Activated naive CD4-positive, alpha-beta T cell treated with anti-CD3 and anti-CD28 coated beads, Interleukin-2, amount 50 U/mL, for 24 hours (primary cell): ENCODE data around the gene PCSK4.
"Not testable (repeated sequence)": the region's sequence is repeated elsewhere in the genome, so short reads cannot be mapped to it uniquely, and the experiment has no call there.

ENCODE experiments used
- H3K27ac Mint-ChIP-seq: one replicate; pipeline ENCODE4 v1.8.0; 2021; ENCODE audit warnings: mild to moderate bottlenecking, mixed read lengths
- H3K27me3 Mint-ChIP-seq: one replicate; pipeline ENCODE4 v1.8.0; 2021; ENCODE audit warnings: mixed read lengths
- H3K36me3 Mint-ChIP-seq: one replicate; pipeline ENCODE4 v1.8.0; 2021; ENCODE audit warnings: mixed read lengths
- H3K4me1 Mint-ChIP-seq: one replicate; pipeline ENCODE4 v1.8.0; 2021; ENCODE audit warnings: mixed read lengths
- H3K4me3 Mint-ChIP-seq: one replicate; pipeline ENCODE4 v1.8.0; 2021; ENCODE audit warnings: mild to moderate bottlenecking, mixed read lengths
- H3K9me3 Mint-ChIP-seq: one replicate; pipeline ENCODE4 v1.8.0; 2021; ENCODE audit warnings: mixed read lengths

PCSK4 gene

DNA sequence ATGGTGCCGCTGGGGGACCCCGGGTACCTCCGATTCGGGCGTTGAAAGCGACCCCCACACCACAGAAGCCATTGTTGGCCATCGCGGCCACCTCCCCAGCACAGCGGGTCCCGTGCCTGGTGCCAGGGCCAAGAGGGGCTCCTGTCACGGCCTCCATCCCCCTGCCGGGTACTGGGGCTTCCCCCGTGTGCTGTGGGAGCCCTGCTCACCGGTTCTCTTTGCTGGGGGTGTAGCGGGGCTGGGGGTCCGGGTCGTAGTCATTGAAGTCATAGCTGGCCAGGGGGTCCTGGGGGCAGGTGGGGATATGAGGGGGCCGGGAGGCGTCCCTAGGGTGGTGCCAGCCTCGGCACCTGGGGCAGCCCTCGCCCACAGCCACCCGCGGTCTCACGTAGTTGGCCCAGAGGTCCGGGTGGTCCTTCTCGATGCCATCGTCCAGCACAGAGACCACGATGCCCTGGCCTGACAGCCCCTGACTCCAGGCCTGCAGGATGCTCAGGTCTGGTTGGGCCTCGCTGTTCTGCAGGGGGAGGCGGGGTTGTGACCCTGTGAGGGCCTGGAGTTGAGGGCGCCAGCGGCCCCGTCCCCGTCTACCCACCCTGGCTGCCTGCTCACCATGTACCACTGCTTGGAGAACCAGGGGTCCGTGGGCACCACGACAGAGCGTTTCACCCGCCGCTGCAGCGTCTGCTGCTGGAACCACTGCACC lies 2.4 kb downstream of the PCSK4 start:
- no peak overlapping the region for H3K27ac Mint-ChIP-seq
- H3K4me1 Mint-ChIP-seq: peaks cover 16% of the 10 kb centered on the region
- H3K36me3 Mint-ChIP-seq: no peaks in the 10 kb centered on the region
- no peak overlapping the region for H3K4me3 Mint-ChIP-seq
- no peaks in the 10 kb centered on the region for H3K27me3 Mint-ChIP-seq
- H3K9me3 Mint-ChIP-seq: no peaks in the 10 kb centered on the region

DNA sequence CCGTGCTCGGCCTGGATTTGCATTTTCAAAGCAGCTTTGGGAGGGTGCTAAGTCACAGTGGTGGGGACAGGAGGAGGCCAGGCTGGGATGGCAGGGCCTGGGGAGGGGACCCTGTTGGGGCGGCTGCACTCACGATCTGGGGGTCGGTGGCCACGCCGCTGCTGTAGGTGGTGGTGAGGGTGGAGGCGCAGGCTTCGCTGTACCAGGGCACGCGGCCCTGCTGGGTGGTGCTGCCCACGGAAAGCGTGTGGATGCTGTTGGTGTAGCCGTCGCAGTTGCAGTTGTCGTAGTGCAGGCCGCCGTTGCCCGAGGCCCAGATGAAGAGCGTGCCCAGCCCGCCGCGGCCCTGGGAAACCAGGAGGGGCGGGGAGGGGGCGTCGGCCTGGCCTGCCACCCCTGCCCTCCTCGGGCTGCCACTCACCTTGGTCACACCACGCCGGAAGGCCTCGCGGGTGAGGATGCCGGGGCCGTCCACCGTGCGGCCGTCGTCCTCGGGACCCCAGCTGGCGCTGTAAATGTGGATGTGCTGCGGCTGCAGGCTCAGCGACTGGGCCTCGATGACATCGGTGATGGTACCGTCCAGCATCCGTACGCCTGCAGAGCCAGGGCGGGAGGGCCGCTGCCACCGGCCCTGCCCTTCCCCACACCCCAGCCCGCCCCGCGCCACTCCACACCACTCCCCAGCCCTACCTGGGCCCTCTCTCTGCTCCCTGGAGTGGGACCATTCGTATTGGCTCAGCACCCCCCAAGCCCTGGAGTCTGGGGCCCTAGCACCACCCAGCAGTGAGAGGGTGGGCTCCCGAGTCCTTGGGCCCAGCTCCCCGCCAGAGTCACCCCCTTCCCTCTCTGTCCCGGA lies 3.2 kb downstream of the PCSK4 start:
- H3K4me1 Mint-ChIP-seq: peaks cover 14% of the 10 kb centered on the region
- no peaks in the 10 kb centered on the region for H3K9me3 Mint-ChIP-seq
- H3K36me3 Mint-ChIP-seq: no peaks in the 10 kb centered on the region
- H3K27me3 Mint-ChIP-seq: no peaks in the 10 kb centered on the region
- no peak overlapping the region for H3K27ac Mint-ChIP-seq
- no peak overlapping the region for H3K4me3 Mint-ChIP-seq

DNA sequence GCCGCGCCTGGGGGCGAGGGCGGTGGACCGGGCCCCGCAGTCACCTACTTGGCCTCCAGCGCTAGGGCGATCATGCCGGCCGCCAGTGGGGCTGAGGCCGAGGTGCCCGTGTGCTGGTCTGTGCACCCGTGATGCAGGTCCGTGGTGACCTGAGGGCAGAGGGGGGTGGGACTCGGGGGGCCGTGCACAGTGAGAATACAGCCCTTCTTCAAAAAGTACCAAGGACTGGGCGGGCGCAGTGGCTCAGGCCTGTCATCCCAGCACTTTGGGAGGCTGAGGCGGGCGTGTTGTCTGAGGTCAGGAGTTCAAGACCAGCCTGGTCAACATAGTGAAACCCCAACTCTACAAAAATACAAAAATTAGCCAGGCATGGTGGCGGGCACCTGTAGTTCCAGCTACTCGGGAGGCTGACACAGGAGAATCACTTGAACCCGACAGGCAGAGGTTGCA lies 6.1 kb downstream of the PCSK4 start:
- H3K27me3 Mint-ChIP-seq: no peaks in the 10 kb centered on the region
- H3K27ac Mint-ChIP-seq: no peak overlapping the region
- no peaks in the 10 kb centered on the region for H3K9me3 Mint-ChIP-seq
- H3K4me1 Mint-ChIP-seq: peaks cover 7% of the 10 kb centered on the region
- peaks cover under 1% of the 10 kb centered on the region for H3K36me3 Mint-ChIP-seq
- H3K4me3 Mint-ChIP-seq: no peak overlapping the region

DNA sequence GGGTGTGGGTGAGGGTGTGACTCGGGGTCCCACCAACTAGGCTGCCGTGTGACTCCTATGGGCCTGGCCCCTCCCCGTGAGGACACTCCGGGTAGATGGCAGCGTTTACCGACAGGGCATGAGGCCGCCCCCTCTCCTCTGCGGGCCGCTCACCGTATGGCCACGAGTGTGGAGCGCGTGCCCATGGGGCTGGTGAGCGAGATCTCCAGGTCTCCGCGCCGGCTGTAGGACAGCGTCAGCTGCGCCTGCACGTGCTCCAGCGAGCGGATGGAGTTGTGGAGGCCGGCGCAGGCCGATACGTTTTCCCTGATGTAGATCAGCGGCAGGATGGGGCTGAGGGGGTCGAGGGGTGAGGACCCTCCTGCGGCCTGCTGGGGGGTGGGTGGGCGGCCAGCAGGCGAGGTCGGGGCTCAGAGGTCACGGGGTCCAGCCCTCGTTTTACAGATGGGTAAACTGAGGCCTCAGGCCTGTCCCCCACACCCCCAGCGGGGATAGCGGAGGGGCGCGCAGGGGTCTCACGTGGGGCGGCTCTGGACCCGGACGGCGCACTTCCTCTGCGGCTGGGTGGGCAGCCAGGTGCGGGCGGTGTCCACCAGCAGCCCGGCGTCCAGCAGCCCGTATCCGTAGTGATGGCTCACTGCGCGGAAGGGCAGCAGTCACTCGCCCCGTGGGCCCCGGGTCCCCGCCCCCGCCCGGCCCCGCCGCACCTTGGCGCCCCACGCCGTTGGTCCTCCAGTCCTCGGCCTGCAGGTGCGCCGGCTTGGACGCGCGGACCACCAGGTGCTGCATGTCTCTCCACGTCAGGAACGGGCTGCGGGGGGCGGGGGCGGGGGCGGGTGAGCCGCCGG lies 6.8 kb downstream of the PCSK4 start:
- Mint-ChIP-seq H3K27me3 (no peaks in the 10 kb centered on the region), H3K36me3 (peaks cover 2% of the 10 kb centered on the region), H3K27ac (no peak overlapping the region), H3K4me1 (peaks cover 9% of the 10 kb centered on the region), H3K4me3 (no peak overlapping the region), H3K9me3 (no peaks in the 10 kb centered on the region)

DNA sequence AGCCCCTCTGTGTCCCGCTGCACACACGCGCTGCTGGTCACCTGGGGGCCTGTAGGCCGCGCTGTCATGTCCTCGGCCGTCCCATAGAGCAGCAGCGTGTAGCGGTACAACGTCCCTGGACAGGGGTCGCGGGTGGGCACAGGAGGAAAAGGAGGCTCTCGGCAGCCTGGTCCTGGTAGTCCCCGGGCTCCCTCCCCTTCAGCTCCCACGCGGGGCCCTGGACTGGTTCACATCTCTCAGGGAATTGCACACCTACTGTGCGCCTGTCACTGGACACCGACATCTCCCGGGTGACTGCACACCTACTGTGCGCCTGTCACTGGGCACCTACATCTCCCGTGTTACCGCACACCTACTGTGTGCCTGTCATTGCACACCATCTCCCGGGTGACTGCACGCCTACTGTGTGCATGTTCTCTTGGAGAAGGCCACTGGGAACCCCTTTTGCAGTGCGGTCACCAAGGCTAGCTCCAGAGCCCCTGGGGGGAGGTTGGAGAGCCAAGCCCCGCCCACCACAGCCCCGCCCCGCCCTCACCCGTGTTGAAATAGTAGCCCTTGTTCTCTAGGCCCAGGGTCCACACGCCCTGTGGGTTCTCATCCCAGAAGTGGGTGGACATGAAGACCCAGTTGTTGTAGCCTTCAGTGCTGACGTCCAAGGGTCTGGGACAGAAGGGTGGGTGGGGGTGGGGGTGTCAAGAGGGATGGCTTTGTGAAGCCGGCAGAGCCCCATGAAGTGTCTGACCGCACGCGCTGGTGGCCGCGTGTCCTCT lies 7.6 kb downstream of the PCSK4 start:
- no peaks in the 10 kb centered on the region for H3K27me3 Mint-ChIP-seq
- H3K36me3 Mint-ChIP-seq: peaks cover 2% of the 10 kb centered on the region
- no peak overlapping the region for H3K4me3 Mint-ChIP-seq
- peaks cover 10% of the 10 kb centered on the region for H3K4me1 Mint-ChIP-seq
- H3K9me3 Mint-ChIP-seq: no peaks in the 10 kb centered on the region
- H3K27ac Mint-ChIP-seq: no peak overlapping the region

DNA sequence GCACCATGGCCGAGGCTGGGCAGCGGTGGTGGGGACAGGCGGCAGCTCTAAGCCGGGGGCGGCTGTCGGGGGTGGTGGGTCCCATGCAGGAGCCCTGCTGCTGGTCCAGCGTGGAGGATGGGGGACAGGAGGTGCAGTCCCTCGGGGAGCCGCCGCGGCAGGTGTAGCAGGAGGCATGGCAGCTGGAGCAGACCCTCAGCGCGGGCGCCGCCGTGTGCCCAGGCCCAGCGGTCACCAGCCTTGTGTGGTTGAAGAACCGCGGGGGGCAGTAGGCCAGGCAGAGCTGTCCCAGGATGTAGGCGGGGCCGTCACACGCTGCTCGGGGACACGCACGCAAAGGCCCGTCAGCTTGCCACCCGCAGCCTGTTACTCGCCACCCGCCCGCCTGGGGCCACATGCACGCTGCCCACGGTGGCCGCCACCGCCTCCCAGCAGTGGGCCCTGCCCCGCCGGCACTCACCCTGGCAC lies 8.2 kb downstream of the PCSK4 start:
- Mint-ChIP-seq H3K9me3 (no peaks in the 10 kb centered on the region), H3K36me3 (peaks cover 2% of the 10 kb centered on the region), H3K4me1 (peaks cover 16% of the 10 kb centered on the region), H3K27me3 (no peaks in the 10 kb centered on the region), H3K27ac (no peak overlapping the region), H3K4me3 (no peak overlapping the region)

DNA sequence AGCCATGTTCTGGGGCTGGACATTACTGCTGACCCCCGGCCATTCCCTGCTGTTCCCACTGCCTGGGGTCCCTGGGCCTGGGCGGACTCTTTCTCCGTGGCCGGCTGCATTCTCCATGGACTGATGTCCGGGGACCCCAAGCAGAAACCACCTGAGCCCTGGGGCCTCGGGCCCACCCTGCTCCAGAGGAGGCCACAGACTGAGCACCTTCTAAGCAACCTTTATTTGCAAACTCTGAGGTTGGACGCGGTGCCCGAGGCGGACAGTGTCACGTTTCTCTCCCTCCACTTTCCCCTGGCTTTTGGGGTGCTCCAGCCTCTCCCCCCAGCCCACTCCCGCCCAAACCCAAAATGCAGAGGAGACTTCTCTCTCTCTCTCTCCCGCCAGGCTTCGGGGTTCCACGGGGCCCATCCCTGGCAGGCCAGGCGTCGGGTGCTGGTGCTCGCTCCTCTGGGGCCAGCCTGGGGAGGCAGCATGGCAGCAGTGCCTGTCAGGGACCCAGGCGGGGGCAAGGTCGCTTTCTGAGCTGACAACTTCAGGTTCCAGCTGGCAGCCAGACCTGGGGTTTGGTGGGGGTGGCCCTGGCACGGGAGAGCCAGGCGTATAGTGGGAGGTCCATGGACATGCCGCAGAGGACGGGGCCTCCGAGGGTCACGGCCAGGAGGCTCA lies 8.8 kb downstream of the PCSK4 start:
- no peak overlapping the region for H3K4me3 Mint-ChIP-seq
- H3K27ac Mint-ChIP-seq: peak overlapping the region; percentile 68

DNA sequence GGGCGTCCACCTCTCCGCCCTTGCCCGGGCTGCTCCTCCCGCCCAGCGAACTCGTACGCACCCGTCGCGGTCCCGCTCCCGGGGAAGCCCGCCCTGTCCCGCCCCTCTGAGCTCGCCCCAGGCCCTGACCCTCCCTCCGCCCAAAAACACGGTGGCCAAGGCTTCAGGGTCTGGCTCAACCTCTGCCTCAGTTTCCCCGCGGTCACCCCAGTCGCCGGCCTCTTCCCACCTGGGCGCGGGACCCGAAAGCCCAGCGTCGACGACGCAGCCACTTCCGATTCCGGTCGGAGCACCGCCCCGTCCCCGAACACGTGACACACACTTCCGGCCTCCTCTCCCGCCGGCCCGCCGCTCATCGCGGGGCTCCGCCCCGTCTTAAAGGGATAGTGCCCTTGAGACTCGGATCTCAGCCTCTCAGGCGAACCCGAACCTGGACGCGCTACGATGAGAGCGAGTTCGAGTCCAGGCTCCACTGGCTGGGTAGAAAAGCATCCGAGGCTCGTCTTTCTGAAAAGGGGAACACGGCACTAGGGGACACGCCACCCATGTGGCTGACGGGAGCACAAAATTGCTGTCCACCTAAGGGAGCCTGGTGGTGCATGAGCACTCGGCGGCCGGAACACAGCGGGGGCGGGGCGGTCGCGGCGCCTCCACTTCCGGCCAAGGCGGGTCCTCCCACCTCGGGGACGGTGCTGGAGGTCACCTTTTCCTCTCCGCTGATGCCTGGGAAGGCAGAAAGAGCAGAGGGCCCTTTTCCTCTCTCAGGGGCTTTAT lies 11.0 kb downstream of the PCSK4 start, which contains the start of gene C19orf25:
Gene C19orf25, minus strand, starts transcription at position 282 of the 774 bp plus-strand sequence. CDS start 312 bp downstream, outside the sequence.
- H3K4me3 Mint-ChIP-seq: peak within 1 kb of the TSS; percentile 99
- H3K4me1 Mint-ChIP-seq: peaks cover 17% of the 10 kb centered on the region
- no peaks in the 10 kb centered on the region for H3K27me3 Mint-ChIP-seq
- peaks cover 2% of the 10 kb centered on the region for H3K36me3 Mint-ChIP-seq
- no peaks in the 10 kb centered on the region for H3K9me3 Mint-ChIP-seq
- H3K27ac Mint-ChIP-seq: peak within 1 kb of the TSS; percentile 99

More for the DNA sequence above, 8.8 kb downstream of the PCSK4 start:
- peaks cover 2% of the 10 kb centered on the region for H3K36me3 Mint-ChIP-seq
- H3K4me1 Mint-ChIP-seq: peaks cover 17% of the 10 kb centered on the region
- no peaks in the 10 kb centered on the region for H3K27me3 Mint-ChIP-seq
- no peaks in the 10 kb centered on the region for H3K9me3 Mint-ChIP-seq

DNA sequence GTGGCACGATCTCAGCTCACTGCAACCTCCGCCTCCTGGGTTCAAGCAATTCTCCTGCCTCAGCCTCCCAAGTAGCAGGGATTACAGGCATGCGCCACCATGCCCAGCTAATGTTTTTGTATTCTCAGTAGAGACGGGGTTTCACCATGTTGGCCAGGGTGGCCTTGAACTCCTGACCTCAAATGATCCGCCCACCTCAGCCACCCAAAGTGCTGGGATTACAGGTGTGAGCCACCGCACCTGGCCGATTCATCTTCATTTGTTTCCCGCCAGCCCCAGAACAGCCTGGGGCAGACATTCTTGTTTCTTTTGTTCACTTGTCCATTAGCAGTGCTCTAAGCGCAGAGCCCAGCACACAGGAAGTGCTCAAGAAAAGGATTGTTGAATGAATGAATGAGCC lies 13.1 kb downstream of the PCSK4 start:
- H3K36me3 Mint-ChIP-seq, H3K27me3 Mint-ChIP-seq, H3K27ac Mint-ChIP-seq, H3K9me3 Mint-ChIP-seq: not testable (repeated sequence)
- peaks cover 24% of the 10 kb centered on the region for H3K4me1 Mint-ChIP-seq
- H3K4me3 Mint-ChIP-seq: peak overlapping the region; percentile 48

DNA sequence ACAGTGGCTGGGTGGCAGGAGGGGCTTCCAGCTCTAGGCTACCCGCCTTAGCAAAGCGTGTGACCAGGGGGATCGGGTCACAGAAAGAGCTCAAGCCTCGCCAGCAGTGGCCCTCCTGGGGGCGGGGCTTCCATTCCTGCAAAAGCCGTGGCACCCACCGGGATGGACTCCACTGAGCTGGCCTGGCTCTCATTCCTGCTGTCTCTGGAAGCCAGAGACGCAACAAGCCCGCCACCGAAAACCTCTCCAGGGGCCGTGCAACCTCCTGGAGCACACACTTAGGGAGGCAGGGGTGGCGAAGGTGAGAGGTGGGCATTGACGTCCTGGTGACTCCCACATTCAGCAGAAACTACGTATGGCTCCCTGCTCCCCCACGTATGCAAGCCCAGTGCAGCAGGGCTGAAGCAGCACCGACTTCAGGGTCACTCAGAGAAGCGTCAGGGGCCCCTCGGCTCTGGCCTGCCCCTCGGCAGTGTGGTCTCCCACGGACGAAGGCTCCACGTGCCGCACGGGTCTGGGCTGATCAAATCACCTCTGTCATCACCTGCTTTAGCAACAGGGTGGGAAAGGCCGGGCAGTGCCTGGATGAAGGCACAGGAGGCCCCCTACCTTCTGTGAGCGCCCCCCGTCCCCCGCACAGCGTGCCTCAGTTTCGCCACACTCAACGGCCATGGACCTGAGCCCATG lies 14.3 kb downstream of the PCSK4 start:
- no peak overlapping the region for H3K4me3 Mint-ChIP-seq
- H3K27ac Mint-ChIP-seq: no peak overlapping the region
- peaks cover 27% of the 10 kb centered on the region for H3K4me1 Mint-ChIP-seq
- H3K36me3 Mint-ChIP-seq: peaks cover 2% of the 10 kb centered on the region
- H3K9me3 Mint-ChIP-seq: no peaks in the 10 kb centered on the region
- no peaks in the 10 kb centered on the region for H3K27me3 Mint-ChIP-seq

DNA sequence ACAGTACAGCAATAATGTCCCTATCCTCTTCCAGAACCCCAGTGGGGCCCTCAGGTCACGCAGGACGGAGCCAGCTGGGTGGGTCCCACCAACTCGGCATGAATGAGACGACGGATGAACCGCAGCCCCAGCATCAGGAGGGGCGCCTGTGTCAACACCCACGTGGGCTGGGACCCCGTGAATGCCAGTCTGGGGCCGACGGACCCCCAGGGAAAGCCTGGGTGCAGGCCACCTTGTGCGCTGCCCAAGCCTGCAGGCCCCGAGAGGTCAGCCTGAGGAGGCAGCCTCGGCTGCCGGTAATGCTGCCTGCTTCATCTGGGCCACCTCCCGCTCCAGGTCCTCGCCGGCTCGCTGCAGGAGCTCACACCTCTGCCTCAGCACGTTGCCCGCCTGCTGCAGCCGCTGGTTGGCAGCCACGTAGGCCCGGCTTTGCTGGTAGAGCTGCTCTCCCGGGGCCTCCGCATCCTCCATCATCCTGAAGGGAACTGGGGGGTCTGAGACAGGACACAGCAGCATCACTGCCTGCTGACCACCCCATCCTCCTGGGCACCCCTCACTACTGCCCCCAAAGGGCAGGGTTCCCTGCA lies 15.3 kb downstream of the PCSK4 start:
- Mint-ChIP-seq H3K4me3 (no peak overlapping the region), H3K36me3 (peaks cover 2% of the 10 kb centered on the region), H3K9me3 (no peaks in the 10 kb centered on the region), H3K27ac (no peak overlapping the region), H3K4me1 (peaks cover 23% of the 10 kb centered on the region), H3K27me3 (no peaks in the 10 kb centered on the region)

DNA sequence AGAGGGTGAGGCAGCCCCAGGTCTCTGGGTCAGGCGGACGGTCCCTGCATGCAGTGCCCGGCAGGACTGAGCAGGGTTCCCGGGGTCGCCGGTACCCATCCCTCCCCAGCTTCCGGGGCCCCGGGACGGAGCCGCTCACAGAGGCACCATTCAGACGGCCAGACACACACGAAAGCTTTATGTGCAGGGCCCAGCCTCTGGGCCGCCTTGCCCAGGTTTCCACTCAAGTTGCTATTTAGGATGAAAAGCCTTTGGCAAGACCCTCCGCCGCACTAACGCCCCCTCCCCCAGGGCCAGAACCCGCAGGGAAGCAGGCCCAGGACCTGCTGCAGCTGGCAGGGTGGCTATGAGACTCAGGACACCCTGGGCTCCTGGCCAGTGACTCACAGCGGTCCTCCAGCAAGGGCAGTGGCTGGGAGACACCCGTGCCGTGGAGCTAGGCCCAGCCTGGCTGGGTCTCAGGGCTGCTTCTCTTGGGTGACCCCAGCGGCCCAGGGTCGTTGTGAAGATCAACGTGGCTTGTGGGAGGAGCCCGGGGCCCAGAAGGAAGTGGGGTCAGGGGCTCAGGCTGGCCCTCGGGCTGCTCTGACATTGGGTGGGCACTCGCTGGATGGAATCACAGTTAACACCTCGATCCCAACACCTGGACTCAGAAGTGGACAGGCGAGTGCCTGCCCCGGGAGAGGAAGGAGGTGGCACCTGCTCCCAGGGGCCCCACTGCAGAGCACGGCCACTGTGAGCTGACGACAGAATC lies 16.0 kb downstream of the PCSK4 start:
- Mint-ChIP-seq H3K27ac (no peak overlapping the region), H3K4me3 (no peak overlapping the region), H3K36me3 (peaks cover 2% of the 10 kb centered on the region), H3K27me3 (no peaks in the 10 kb centered on the region), H3K4me1 (peaks cover 21% of the 10 kb centered on the region), H3K9me3 (no peaks in the 10 kb centered on the region)
